TTC549 (cell line): ENCODE data around the gene RAG2.
"Not testable (repeated sequence)": the region's sequence is repeated elsewhere in the genome, so short reads cannot be mapped to it uniquely, and the experiment has no call there.

ENCODE experiments used
- FAIRE-seq: peaks from 2 replicates; lab custom pipeline; 2012; peaks lifted over from hg19 to GRCh38; lab: Jason Lieb, UNC

Gene RAG2

GRCh38 chr11:36600180-36600579 lies 2.1 kb upstream of the RAG2 start:
- no peak for FAIRE-seq

GRCh38 chr11:36596880-36597279 lies 1.2 kb downstream of the RAG2 start:
- no peak for FAIRE-seq

- peak; percentile 80 for FAIRE-seq
These were observed 3.6 kb downstream of the RAG2 start, which contains the start of gene IFTAP for GRCh38 chr11:36594316-36594989. IFTAP (plus strand) TSS chr11:36594502; CDS start chr11:36610104, 15,602 bp downstream.

GRCh38 chr11:36591433-36591832 lies 6.6 kb downstream of the RAG2 start:
- FAIRE-seq, result no peak

DNA sequence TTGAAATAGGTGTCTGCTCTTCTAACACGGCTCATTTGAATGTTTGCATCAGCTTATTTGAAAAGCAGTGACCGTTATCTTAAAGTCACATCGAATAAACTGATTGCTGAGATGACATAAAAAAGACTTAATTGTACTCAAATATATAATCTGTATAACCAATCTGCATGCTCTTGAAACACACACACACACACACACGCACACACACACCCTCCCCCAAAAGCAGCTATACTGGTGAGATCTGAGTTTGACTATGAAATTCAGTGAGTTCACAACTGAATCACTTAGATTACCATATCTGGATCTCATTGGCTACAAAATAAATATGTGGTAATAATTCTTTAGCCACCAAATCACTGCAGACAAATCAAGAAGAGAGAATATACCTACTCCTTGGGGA lies 7.5 kb downstream of the RAG2 start:
- FAIRE-seq, result no peak

DNA sequence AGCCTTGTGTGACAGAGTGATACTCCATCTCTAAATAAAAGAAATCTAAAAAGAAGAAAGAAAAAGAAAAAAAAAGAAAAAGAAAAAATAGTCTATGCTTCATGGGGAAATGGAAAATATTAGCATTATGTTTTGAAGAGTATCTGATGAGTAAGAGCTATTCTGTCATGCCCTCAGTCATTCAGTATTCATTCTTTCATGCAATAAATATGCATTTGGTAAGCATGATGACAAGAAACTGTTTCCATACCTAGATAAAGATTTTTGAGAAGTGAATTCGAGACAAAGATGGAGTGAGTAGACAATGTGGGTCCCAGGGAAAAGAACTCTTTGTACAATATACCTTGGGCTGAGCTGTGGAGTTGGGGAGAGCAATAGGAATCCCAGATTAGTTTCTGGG lies 9.9 kb downstream of the RAG2 start:
- FAIRE-seq, result no peak

GRCh38 chr11:36586543-36586942 lies 11.5 kb downstream of the RAG2 start:
- no peak for FAIRE-seq

DNA sequence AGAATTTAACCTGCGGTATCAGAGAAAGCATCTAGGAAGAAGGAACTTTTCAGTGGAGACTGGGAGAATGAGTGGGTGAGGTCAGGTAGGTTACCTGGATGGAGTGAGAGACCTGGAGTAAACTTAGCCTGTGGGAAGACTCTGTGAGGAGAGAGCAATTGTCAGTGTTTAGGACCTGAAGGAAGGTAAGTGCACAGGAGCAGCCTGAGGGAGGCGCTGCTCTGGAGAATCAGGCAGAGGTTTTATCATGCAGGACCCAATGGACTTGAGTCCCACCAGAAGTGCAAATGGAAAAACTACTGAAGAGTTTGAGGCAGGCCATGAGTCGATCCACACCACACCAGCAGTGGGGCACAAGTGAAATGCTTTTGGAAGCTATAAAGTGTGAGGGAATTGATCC lies 14.4 kb downstream of the RAG2 start:
- no peak for FAIRE-seq

DNA sequence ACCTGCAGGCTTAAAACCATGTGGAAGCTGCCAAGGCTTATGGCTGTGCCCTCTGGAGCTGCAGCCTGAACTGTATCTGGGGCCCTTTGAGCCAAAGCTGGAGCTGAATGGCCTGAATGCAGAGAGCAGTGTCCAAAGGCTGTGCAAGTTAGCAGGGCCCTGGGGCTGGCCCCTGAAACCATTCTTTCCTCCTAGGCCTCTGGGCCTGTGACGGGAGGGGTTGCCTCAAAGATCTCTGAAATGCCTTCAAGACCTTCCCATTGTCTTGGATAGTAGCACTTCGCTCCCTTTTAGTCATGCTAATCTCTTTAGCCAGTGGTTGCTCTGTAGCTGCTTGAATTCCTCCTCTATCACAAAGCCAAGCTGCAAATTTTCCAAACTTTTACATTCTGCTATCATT lies 16.5 kb downstream of the RAG2 start:
- FAIRE-seq, result no peak

DNA sequence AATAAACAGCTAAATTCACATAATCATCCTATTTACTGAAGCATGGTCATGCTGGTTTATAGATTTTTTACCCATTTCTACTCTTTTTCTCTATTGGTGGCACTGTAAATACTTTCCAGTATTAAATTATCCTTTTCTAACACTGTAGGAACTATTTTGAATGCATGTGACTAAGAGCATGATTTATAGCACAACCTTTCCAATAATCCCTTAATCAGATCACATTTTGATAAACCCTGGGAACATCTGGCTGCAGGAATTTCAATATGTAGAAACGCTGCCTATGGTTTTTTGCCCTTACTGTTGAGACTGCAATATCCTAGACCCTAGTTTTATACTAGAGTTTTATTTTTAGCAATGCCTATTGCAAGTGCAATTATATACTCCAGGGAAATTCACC lies 19.6 kb downstream of the RAG2 start:
- no peak for FAIRE-seq

DNA sequence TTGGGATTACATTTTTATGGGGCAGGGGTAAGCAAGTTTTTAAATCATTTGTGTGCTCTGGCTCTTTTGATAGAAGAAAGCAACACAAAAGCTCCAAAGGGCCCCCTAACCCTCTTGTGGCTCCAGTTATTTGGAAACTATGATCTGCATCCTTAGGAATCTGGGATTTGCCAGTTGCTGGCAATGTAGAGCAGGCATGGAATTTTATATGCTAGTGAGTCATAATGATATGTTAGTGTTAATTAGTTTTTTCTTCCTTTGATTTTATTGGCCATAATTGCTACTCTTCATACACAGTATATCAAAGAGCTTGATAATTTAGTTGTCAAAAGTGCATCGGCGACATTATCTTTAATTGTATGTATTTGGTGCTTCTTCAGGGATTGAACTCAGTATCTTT lies 20.2 kb downstream of the RAG2 start:
- FAIRE-seq, result no peak

GRCh38 chr11:36577373-36577772 lies 20.7 kb downstream of the RAG2 start:
- no peak for FAIRE-seq

DNA sequence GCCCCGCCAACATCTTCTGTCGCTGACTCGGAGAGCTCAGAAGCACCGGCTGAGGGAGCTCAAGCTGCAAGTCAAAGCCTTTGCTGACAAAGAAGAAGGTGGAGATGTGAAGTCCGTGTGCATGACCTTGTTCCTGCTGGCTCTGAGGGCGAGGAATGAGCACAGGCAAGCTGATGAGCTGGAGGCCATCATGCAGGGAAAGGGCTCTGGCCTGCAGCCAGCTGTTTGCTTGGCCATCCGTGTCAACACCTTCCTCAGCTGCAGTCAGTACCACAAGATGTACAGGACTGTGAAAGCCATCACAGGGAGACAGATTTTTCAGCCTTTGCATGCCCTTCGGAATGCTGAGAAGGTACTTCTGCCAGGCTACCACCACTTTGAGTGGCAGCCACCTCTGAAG lies 23.6 kb downstream of the RAG2 start:
- FAIRE-seq, result no peak

GRCh38 chr11:36569095-36569494 lies 28.9 kb downstream of the RAG2 start:
- no peak for FAIRE-seq

- no peak for FAIRE-seq
These were observed 30.3 kb downstream of the RAG2 start, which contains the start of gene RAG1 for GRCh38 chr11:36567694-36568093. RAG1 (plus strand) TSS chr11:36568007; CDS start chr11:36573305, 5,298 bp downstream.

GRCh38 chr11:36566407-36567053 lies 31.5 kb downstream of the RAG2 start:
- FAIRE-seq, result no peak

DNA sequence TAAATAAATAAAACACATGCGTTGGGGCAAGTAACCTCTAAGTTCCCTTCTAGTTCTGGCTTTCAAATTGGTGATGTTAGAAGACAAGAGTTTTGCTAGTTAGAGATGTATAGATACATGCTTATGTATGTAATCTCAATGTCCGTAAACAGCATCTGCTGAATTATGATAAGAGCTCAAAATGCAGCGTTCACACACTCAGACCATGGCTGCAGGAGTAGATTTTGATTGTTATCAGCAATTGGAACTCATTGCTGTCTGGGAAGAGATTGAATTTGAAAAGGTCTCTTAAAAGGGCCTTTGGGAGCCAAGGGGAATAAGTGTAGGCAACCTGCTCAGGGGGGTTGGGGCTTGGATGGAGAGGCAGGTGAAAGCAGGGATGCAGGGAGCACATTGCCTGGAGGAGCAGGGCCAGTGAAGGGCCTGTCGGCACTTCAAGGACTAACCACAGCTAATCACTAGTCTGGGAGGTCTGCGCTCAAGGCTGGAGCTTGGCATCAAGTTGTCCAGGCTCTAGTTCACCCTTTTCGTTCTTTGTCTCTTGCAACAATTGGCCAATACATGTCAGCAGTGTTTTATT lies 32.9 kb downstream of the RAG2 start:
- no peak for FAIRE-seq

- peak; percentile 60 for FAIRE-seq
These were observed 33.5 kb downstream of the RAG2 start for GRCh38 chr11:36564376-36565030.

- FAIRE-seq, result no peak
These were observed 39.2 kb downstream of the RAG2 start for GRCh38 chr11:36558571-36559413.

DNA sequence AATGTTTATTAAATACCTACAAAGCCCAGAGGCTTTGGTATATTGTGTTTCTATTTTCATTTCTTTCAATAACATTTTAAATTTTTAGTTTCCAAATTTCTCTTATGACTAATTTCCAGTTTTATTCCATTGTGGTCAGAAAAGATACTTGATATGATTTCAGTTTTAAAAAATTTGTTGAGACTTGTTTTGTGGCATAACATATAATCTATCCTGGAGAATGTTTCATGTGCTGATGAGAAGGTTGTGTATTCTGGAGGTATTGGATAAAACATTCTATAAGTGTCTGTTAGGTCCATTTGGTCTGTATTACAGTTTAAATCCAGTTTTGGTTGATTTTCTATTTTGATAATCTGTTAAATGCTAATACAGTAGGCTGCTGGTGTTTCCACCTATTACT lies 40.0 kb downstream of the RAG2 start:
- FAIRE-seq, result no peak

DNA sequence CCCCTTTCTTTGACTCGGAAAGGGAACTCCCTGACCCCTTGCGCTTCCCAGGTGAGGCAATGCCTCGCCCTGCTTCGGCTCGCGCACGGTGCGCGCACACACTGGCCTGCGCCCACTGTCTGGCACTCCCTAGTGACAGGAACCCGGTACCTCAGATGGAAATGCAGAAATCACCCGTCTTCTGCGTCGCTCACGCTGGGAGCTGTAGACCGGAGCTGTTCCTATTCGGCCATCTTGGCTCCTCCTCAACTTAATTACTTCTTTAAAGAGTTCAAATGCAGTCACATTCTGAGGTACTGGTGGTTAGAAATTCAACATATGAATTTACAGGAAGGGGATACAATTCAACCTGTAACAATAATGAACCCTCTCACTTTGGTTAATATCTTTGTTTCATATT lies 40.6 kb downstream of the RAG2 start:
- not testable (repeated sequence) for FAIRE-seq
